A549 (cell line): ENCODE measurements around the gene ARHGAP12.

Experiments
- BHLHE40 ChIP-seq: IDR thresholded peaks from 2 replicates; pipeline ENCODE4 v1.6.1; 2012; ENCODE audit warnings: low read depth, low read length, inconsistent platforms
- CHD2 ChIP-seq: fragments of 150-350 bp; IDR thresholded peaks from 2 replicates; pipeline ENCODE4 v1.6.1; 2014; ENCODE audit warnings: low read length; ENCODE audit not compliant: partially characterized antibody
- CTCF ChIP-seq: fragments of >200 bp; sonication (Bioruptor Twin); formaldehyde crosslinking; IDR thresholded peaks from 3 replicates; pipeline ENCODE4 v1.5.1; 2016
- EP300 ChIP-seq, 2 experiments: fragments of >200 bp; sonication (Bioruptor Twin); formaldehyde crosslinking; IDR thresholded peaks; 2 replicates in 1 of 2; 3 replicates in 1 of 2; pipeline ENCODE4 v1.6.1; 2016 to 2017
- JUNB ChIP-seq: fragments of >200 bp; sonication (Bioruptor Twin); formaldehyde crosslinking; IDR thresholded peaks from 2 replicates; pipeline ENCODE4 v1.6.1; 2016
- MYC ChIP-seq: IDR thresholded peaks from 2 replicates; pipeline ENCODE4 v1.6.1; 2012; ENCODE audit warnings: mild to moderate bottlenecking, inconsistent platforms, low read length, improper control_type of control experiment, borderline replicate concordance
- NPAS2 ChIP-seq: fragments of 250-450 bp; sonication (Bioruptor Pico); IDR thresholded peaks from 2 replicates; pipeline ENCODE4 v1.8.0; 2022; ENCODE audit warnings: mild to moderate bottlenecking, moderate library complexity, borderline replicate concordance
- POLR2A ChIP-seq: IDR thresholded peaks from 2 replicates; pipeline ENCODE4 v1.6.1; 2012; ENCODE audit warnings: mild to moderate bottlenecking, low read length

GRCh38 chr10:31792745-31793144, 135.9 kb downstream of the ARHGAP12 start:
- TF ChIP-seq POLR2A: no peak
- TF ChIP-seq CTCF: no peak
- no peak for TF ChIP-seq CHD2
- no peak for TF ChIP-seq BHLHE40
- TF ChIP-seq JUNB: no peak
- no peak for TF ChIP-seq MYC
- TF ChIP-seq EP300 (IDR thresholded peaks at IDR 0.05): no peak
- no peak for TF ChIP-seq NPAS2
